HG03175 (cell line): ENCODE measurements around the gene LMAN1L.

Experiments used
- ATAC-seq: cut with Tn5 transposase; IDR thresholded peaks from one replicate; pipeline ENCODE4 v1.9.1; 2021; ENCODE audit warnings: mild to moderate bottlenecking, moderate library complexity; ENCODE audit not compliant: unreplicated experiment

LMAN1L gene

GRCh38 chr15:74854453-74855022, 41.9 kb downstream of the LMAN1L start:
- no peak for ATAC-seq

- ATAC-seq = no peak
These were observed 43.2 kb downstream of the LMAN1L start for GRCh38 chr15:74855857-74856256.

GRCh38 chr15:74856537-74856936, 43.9 kb downstream of the LMAN1L start:
- no peak for ATAC-seq

- ATAC-seq = peak; percentile 82
These were observed 44.5 kb downstream of the LMAN1L start for GRCh38 chr15:74857082-74857655.

GRCh38 chr15:74857671-74858368, 45.2 kb downstream of the LMAN1L start:
- ATAC-seq = peak; percentile 33

GRCh38 chr15:74858369-74858740, 45.7 kb downstream of the LMAN1L start:
- no peak for ATAC-seq

- ATAC-seq = no peak
These were observed 50.8 kb downstream of the LMAN1L start for GRCh38 chr15:74863239-74864056.

GRCh38 chr15:74864296-74864695, 51.7 kb downstream of the LMAN1L start:
- no peak for ATAC-seq

GRCh38 chr15:74865316-74865715, 52.7 kb downstream of the LMAN1L start:
- ATAC-seq = no peak

GRCh38 chr15:74866090-74866489, 53.5 kb downstream of the LMAN1L start:
- ATAC-seq = no peak

GRCh38 chr15:74867466-74868038, 54.9 kb downstream of the LMAN1L start:
- ATAC-seq = no peak

- no peak for ATAC-seq
These were observed 55.4 kb downstream of the LMAN1L start for GRCh38 chr15:74868059-74868458.

- no peak for ATAC-seq
These were observed 56.7 kb downstream of the LMAN1L start for GRCh38 chr15:74869372-74869725.

GRCh38 chr15:74869726-74870407, 57.2 kb downstream of the LMAN1L start:
- peak; percentile 61 for ATAC-seq

- ATAC-seq = no peak
These were observed 58.0 kb downstream of the LMAN1L start for GRCh38 chr15:74870436-74871215.

GRCh38 chr15:74872702-74873035, 60.0 kb downstream of the LMAN1L start:
- no peak for ATAC-seq

- ATAC-seq = peak; percentile 81
These were observed 60.6 kb downstream of the LMAN1L start, which contains the start of gene SCAMP2 for GRCh38 chr15:74873036-74873755. Gene SCAMP2 (minus strand): TSS chr15:74873365. CDS start chr15:74873255, 110 bp downstream.

- ATAC-seq = no peak
These were observed 61.3 kb downstream of the LMAN1L start for GRCh38 chr15:74873756-74874424.
